H9 (cell line): ENCODE measurements around the gene ABHD13. TPM values are rescaled to one million over a fixed set of nuclear protein-coding genes. Genes with fewer than 3 reads are reported as not detected.

Experiments
- DNase-seq: peaks from one replicate; pipeline ENCODE4 v3.0.0-alpha.2; 2017
- H2AFZ ChIP-seq: one replicate; pipeline ENCODE4 v1.6.1; 2013; ENCODE audit warnings: mild to moderate bottlenecking, low read length, control low read depth, moderate library complexity
- H2AK5ac ChIP-seq: 2 replicates; pipeline ENCODE4 v1.6.1; 2013; ENCODE audit warnings: low read length, control low read depth, mixed read lengths; ENCODE audit not compliant: insufficient read length
- H2BK120ac ChIP-seq: one replicate; pipeline ENCODE4 v1.6.1; 2013; ENCODE audit warnings: low read depth, mild to moderate bottlenecking, low read length, control low read depth, inconsistent platforms; ENCODE audit not compliant: poor library complexity, severe bottlenecking
- H2BK12ac ChIP-seq: 2 replicates; pipeline ENCODE4 v1.6.1; 2013; ENCODE audit warnings: low read length, control low read depth, mixed read lengths, low read depth; ENCODE audit not compliant: insufficient read length
- H2BK15ac ChIP-seq: 2 replicates; pipeline ENCODE4 v1.6.1; 2013; ENCODE audit warnings: low read depth, low read length, control low read depth
- H2BK20ac ChIP-seq: one replicate; pipeline ENCODE4 v1.6.1; 2013; ENCODE audit warnings: low read depth, mild to moderate bottlenecking, low read length, control low read depth, inconsistent platforms; ENCODE audit not compliant: poor library complexity, severe bottlenecking
- H2BK5ac ChIP-seq: 2 replicates; pipeline ENCODE4 v1.6.1; 2013; ENCODE audit warnings: low read length, control low read depth, mixed read lengths; ENCODE audit not compliant: insufficient read length
- H3K14ac ChIP-seq: 2 replicates; pipeline ENCODE4 v1.6.1; 2013; ENCODE audit warnings: low read length, control low read depth; ENCODE audit not compliant: insufficient read depth
- H3K18ac ChIP-seq: 2 replicates; pipeline ENCODE4 v1.6.1; 2013; ENCODE audit warnings: low read depth, mild to moderate bottlenecking, mixed read lengths, low read length, control low read depth; ENCODE audit not compliant: insufficient read length
- H3K23ac ChIP-seq: 2 replicates; pipeline ENCODE4 v1.6.1; 2013; ENCODE audit warnings: low read length, control low read depth, mixed read lengths, low read depth; ENCODE audit not compliant: insufficient read length
- H3K23me2 ChIP-seq: 2 replicates; pipeline ENCODE4 v1.6.1; 2013; ENCODE audit warnings: low read depth, mild to moderate bottlenecking, mixed read lengths, low read length, control low read depth; ENCODE audit not compliant: insufficient read length, poor library complexity, severe bottlenecking
- H3K27ac ChIP-seq: 2 replicates; pipeline ENCODE4 v1.5.1; 2013; ENCODE audit warnings: low read length, control low read depth, mixed read lengths, low read depth; ENCODE audit not compliant: insufficient read length
- H3K27me3 ChIP-seq: 2 replicates; pipeline ENCODE4 v1.6.1; 2013; ENCODE audit warnings: low read length, control low read depth, inconsistent platforms; ENCODE audit not compliant: insufficient read depth
- H3K4ac ChIP-seq: 2 replicates; pipeline ENCODE4 v1.6.1; 2013; ENCODE audit warnings: low read depth, mild to moderate bottlenecking, control low read depth, inconsistent platforms, low read length, moderate library complexity
- H3K4me1 ChIP-seq: 2 replicates; pipeline ENCODE4 v1.6.1; 2013; ENCODE audit warnings: low read length, control low read depth, inconsistent platforms; ENCODE audit not compliant: insufficient read depth
- H3K4me2 ChIP-seq: 2 replicates; pipeline ENCODE4 v1.6.1; 2013; ENCODE audit warnings: low read length, control low read depth, mixed read lengths; ENCODE audit not compliant: insufficient read length, insufficient read depth
- H3K56ac ChIP-seq: 2 replicates; pipeline ENCODE4 v1.6.1; 2013; ENCODE audit warnings: low read depth, mild to moderate bottlenecking, mixed read lengths, low read length, control low read depth; ENCODE audit not compliant: insufficient read length
- H3K79me1 ChIP-seq: 2 replicates; pipeline ENCODE4 v1.6.1; 2013; ENCODE audit warnings: low read depth, mild to moderate bottlenecking, moderate library complexity, low read length, control low read depth, inconsistent platforms; ENCODE audit not compliant: insufficient read depth, poor library complexity, severe bottlenecking
- H3K79me2 ChIP-seq: 2 replicates; pipeline ENCODE4 v1.6.1; 2013; ENCODE audit warnings: low read length, control low read depth, inconsistent platforms; ENCODE audit not compliant: insufficient read depth
- H3K9ac ChIP-seq: 2 replicates; pipeline ENCODE4 v1.6.1; 2013; ENCODE audit warnings: low read length, control low read depth, mixed read lengths; ENCODE audit not compliant: insufficient read length; ENCODE audit errors: extremely low read depth
- H3K9me3 ChIP-seq: one replicate; pipeline ENCODE4 v1.6.1; 2013; ENCODE audit warnings: low read depth, low read length, inconsistent platforms; ENCODE audit not compliant: control insufficient read depth
- H3T11ph ChIP-seq: one replicate; pipeline ENCODE4 v1.6.1; 2013; ENCODE audit warnings: mild to moderate bottlenecking, low read length, control low read depth, inconsistent platforms
- H4K20me1 ChIP-seq: one replicate; pipeline ENCODE4 v1.6.1; 2013; ENCODE audit not compliant: control insufficient read depth, insufficient read length, insufficient read depth
- H4K5ac ChIP-seq: 2 replicates; pipeline ENCODE4 v1.6.1; 2013; ENCODE audit warnings: low read depth, mild to moderate bottlenecking, mixed read lengths, low read length, control low read depth; ENCODE audit not compliant: insufficient read length
- H4K8ac ChIP-seq: replicated peaks from 2 replicates; pipeline ENCODE4 v1.6.1; 2013; ENCODE audit warnings: low read length, control low read depth, mixed read lengths, low read depth; ENCODE audit not compliant: insufficient read length
- H4K91ac ChIP-seq: 2 replicates; pipeline ENCODE4 v1.6.1; 2013; ENCODE audit warnings: low read depth, mild to moderate bottlenecking, moderate library complexity, mixed read lengths, low read length, control low read depth; ENCODE audit not compliant: insufficient read length
- H3K27ac Mint-ChIP-seq, 3 experiments: 2 replicates in 2 of 3; 3 replicates in 1 of 3; pipeline ENCODE4 v1.8.0; 2020 to 2021; ENCODE audit warnings: mixed read lengths in 3 of 3, mild to moderate bottlenecking in 1 of 3, moderate library complexity in 1 of 3
- H3K27me3 Mint-ChIP-seq: 2 replicates; pipeline ENCODE4 v1.8.0; 2021; ENCODE audit warnings: low read depth, mild to moderate bottlenecking, moderate library complexity, mixed read lengths
- H3K36me3 Mint-ChIP-seq, 3 experiments: 2 replicates in 2 of 3; 3 replicates in 1 of 3; pipeline ENCODE4 v1.8.0; 2020 to 2021; ENCODE audit warnings: low read depth in 3 of 3, mixed read lengths in 3 of 3; ENCODE audit not compliant: insufficient read depth in 1 of 3
- H3K4me1 Mint-ChIP-seq, 2 experiments: 2 replicates each; pipeline ENCODE4 v1.8.0; 2020; ENCODE audit warnings: mixed read lengths in 2 of 2
- H3K4me3 Mint-ChIP-seq, 2 experiments: 2 replicates in 1 of 2; 3 replicates in 1 of 2; pipeline ENCODE4 v1.8.0; 2020 to 2021; ENCODE audit warnings: mild to moderate bottlenecking in 2 of 2, mixed read lengths in 2 of 2, moderate library complexity in 1 of 2
- H3K9me3 Mint-ChIP-seq, 2 experiments: 2 replicates in 1 of 2; 3 replicates in 1 of 2; pipeline ENCODE4 v1.8.0; 2020; ENCODE audit warnings: mild to moderate bottlenecking in 2 of 2, mixed read lengths in 2 of 2, moderate library complexity in 1 of 2
- CTCF ChIP-seq: fragments of 200-600 bp; sonication (generic); conservative IDR thresholded peaks from 3 replicates; pipeline ENCODE4 v1.8.0; 2021; ENCODE audit warnings: antibody characterized with exemption, mild to moderate bottlenecking
- WGBS: extraction: QIAGEN DNeasy Blood & Tissue Kit; methylation state at CpG from one replicate; pipeline ENCODE4 v1.1.7; 2013; ENCODE audit warnings: missing lambda C conversion rate, low lambda C conversion rate, mixed read lengths; ENCODE audit not compliant: insufficient read length; ENCODE audit errors: extremely low coverage; 5-methylcytosine and 5-hydroxymethylcytosine counted together
- total RNA-seq: library from RNA; stranded (reverse); gene quantifications from 2 replicates; pipeline ENCODE4 v1.2.1, GENCODE V29; 2021

ABHD13 gene
- total RNA-seq, 1 experiment from 2014 or later, result 6.2 TPM

DNA sequence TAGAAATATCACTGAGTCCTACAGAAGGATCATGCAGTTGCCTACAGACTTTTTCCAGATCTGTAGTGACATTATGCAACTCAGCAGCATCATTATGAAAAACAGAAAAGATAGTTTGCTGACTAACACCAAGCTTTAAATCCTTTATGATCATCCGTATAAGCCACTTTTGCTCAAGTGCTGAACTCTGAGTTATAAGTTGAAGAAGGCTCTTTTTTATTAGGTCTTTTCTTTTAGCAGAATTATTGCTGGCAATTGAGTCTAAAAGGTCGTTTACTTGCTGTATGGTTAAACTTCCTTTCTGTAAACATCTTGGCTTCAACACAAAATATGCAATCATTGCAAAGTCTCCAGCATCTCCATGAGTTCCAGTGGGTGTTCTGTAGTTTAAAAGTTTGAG lies 7.6 kb upstream of the ABHD13 start:
- H3K4me3 Mint-ChIP-seq, result no peak overlapping the region

More for the DNA sequence above, 7.6 kb upstream of the ABHD13 start:
- Histone ChIP-seq H3K23ac (no peak overlapping the region), H3T11ph (no peak overlapping the region), H3K14ac (no peak overlapping the region), H2BK20ac (no peak overlapping the region), H3K4me1 (no peaks in the 10 kb centered on the region), H3K27me3 (no peaks in the 10 kb centered on the region), H3K79me2 (no peaks in the 10 kb centered on the region), H4K91ac (no peak overlapping the region), H2BK12ac (no peak overlapping the region), H4K20me1 (no peaks in the 10 kb centered on the region), H2AFZ (no peak overlapping the region), H2BK120ac (no peak overlapping the region), H2AK5ac (no peak overlapping the region), H4K8ac (no peak overlapping the region), H3K9me3 (no peaks in the 10 kb centered on the region), H3K23me2 (no peaks in the 10 kb centered on the region), H2BK15ac (no peak overlapping the region), H3K4ac (no peak overlapping the region), H3K18ac (no peak overlapping the region), H3K56ac (no peak overlapping the region), H3K27ac (no peak overlapping the region), H3K9ac (no peak overlapping the region), H2BK5ac (no peak overlapping the region), H3K79me1 (no peaks in the 10 kb centered on the region), H4K5ac (no peak overlapping the region), H3K4me2 (no peak overlapping the region)
- WGBS, result no CpG with 5 or more reads among the region's 2 CpGs
- peaks cover 4 to 9% (median 7%) of the 10 kb centered on the region in 3 experiments; a peak in 4 of 7 replicates for H3K36me3 Mint-ChIP-seq
- H3K9me3 Mint-ChIP-seq, result no peaks in the 10 kb centered on the region; a peak in 1 of 5 replicates
- no peak overlapping the region for H3K27ac Mint-ChIP-seq
- DNase-seq, result no peak
- H3K27me3 Mint-ChIP-seq, result no peaks in the 10 kb centered on the region; the same call in 1 of the 2 replicates
- no peak for TF ChIP-seq CTCF
- H3K4me1 Mint-ChIP-seq, result peaks cover 6% of the 10 kb centered on the region in 2 experiments; a peak in 3 of 4 replicates
